ENCODE measurements around the gene C3orf70.

Gene C3orf70

GRCh38 chr3:185065059-185065458, 87.8 kb downstream of the C3orf70 start:
- Histone ChIP-seq H3K4me3 (replicated peaks; ENCODE audit: low read depth, low read length) (no peak overlapping the region), H3K36me3 (ENCODE audit: control insufficient read depth, insufficient read depth, low read length) (no peaks in the 10 kb centered on the region), H3K27me3 (replicated peaks; ENCODE audit: control insufficient read depth, insufficient read depth, low read length) (no peaks in the 10 kb centered on the region; the same call in 1 of the 2 replicates)
- TF ChIP-seq, protein P1, sequence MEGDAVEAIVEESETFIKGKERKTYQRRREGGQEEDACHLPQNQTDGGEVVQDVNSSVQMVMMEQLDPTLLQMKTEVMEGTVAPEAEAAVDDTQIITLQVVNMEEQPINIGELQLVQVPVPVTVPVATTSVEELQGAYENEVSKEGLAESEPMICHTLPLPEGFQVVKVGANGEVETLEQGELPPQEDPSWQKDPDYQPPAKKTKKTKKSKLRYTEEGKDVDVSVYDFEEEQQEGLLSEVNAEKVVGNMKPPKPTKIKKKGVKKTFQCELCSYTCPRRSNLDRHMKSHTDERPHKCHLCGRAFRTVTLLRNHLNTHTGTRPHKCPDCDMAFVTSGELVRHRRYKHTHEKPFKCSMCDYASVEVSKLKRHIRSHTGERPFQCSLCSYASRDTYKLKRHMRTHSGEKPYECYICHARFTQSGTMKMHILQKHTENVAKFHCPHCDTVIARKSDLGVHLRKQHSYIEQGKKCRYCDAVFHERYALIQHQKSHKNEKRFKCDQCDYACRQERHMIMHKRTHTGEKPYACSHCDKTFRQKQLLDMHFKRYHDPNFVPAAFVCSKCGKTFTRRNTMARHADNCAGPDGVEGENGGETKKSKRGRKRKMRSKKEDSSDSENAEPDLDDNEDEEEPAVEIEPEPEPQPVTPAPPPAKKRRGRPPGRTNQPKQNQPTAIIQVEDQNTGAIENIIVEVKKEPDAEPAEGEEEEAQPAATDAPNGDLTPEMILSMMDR (IDR thresholded peaks at IDR 0.05; ENCODE audit: insufficient read depth, low read length, poor library complexity, severe bottlenecking), result peak; percentile 18
- no peak for DNase-seq (ENCODE audit: extremely low read depth, insufficient read length)

DNA sequence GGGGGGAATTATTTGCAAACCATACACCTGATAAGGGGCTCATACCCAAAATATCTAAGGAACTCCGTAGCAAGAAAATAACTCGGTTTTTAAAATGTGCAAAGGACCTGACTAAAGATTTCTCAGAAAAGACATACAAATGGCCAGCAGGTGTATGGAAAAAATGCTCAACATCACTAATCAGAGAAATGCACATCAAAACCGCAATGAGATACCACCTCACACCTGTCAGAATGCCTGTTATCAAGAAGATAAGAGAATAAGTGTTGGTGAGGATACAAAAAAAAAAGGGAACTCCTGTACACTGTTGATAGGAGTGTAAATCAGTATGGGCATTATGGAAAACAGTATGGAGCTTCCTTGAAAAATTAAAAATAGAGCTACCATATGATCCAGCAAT, 89.4 kb downstream of the C3orf70 start:
- Histone ChIP-seq H3K27me3 (replicated peaks; ENCODE audit: control insufficient read depth, insufficient read depth, low read length) (no peaks in the 10 kb centered on the region), H3K4me3 (replicated peaks; ENCODE audit: low read depth, low read length) (no peak overlapping the region), H3K36me3 (ENCODE audit: control insufficient read depth, insufficient read depth, low read length) (no peaks in the 10 kb centered on the region)
- DNase-seq (ENCODE audit: extremely low read depth, insufficient read length), result no peak
- TF ChIP-seq, protein P1 (IDR thresholded peaks at IDR 0.05; ENCODE audit: insufficient read depth, low read length, poor library complexity, severe bottlenecking), result no peak

- Histone ChIP-seq H3K4me3 (replicated peaks; ENCODE audit: low read depth, low read length) (no peak overlapping the region), H3K36me3 (ENCODE audit: control insufficient read depth, insufficient read depth, low read length) (no peaks in the 10 kb centered on the region), H3K27me3 (replicated peaks; ENCODE audit: control insufficient read depth, insufficient read depth, low read length) (no peaks in the 10 kb centered on the region)
- TF ChIP-seq, protein P1 (IDR thresholded peaks at IDR 0.05; ENCODE audit: insufficient read depth, low read length, poor library complexity, severe bottlenecking), result no peak
- DNase-seq (ENCODE audit: extremely low read depth, insufficient read length), result no peak
Measured at GRCh38 chr3:185062191-185062590, 90.7 kb downstream of the C3orf70 start.

DNA sequence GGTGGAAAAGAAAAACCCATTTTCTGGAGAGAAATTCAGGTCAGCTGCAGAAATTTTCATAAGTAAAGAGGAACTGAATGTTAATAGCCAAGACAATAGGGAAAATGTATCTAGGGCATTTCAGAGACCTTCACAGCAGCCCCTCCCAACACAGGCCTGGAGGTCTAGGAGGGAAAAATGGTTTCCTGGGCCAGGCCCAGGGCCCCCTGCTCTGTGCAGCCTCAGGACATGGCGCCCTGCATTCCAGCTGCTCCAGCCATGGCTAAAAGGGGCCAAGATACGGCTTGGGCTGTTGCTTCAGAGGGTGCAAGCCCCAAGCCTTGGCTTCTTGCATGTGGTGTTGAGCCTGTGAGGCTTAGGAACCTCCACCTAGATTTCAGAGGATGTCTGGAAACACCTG, 92.2 kb downstream of the C3orf70 start:
- Histone ChIP-seq H3K27me3 (replicated peaks; ENCODE audit: control insufficient read depth, insufficient read depth, low read length) (no peaks in the 10 kb centered on the region), H3K36me3 (ENCODE audit: control insufficient read depth, insufficient read depth, low read length) (no peaks in the 10 kb centered on the region), H3K4me3 (replicated peaks; ENCODE audit: low read depth, low read length) (no peak overlapping the region)
- TF ChIP-seq, protein P1 (IDR thresholded peaks at IDR 0.05; ENCODE audit: insufficient read depth, low read length, poor library complexity, severe bottlenecking), result no peak
- DNase-seq (ENCODE audit: extremely low read depth, insufficient read length), result no peak

DNA sequence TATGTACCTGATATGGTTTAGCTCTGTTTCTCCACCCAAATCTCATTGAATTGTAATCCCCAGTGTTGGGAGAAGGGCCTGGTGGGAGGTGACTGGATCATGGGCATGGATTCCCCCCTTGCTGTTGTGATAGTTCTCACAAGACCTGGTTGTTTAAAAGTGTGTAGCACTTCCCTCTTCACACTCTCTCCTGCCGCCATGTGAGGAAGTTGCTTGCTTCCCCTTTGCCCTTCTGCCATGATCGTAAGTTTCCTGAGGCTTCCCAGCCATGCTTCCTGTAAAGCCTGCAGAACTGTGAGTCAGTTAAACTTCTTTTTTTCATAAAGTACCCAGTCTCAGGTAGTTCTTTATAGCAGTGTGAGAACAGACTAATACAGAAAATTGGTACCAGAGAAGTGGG, 93.1 kb downstream of the C3orf70 start:
- H3K36me3 ChIP-seq (ENCODE audit: control insufficient read depth, insufficient read depth, low read length), result no peaks in the 10 kb centered on the region
- H3K27me3 ChIP-seq (replicated peaks; ENCODE audit: control insufficient read depth, insufficient read depth, low read length), result no peaks in the 10 kb centered on the region
- no peak overlapping the region for H3K4me3 ChIP-seq (replicated peaks; ENCODE audit: low read depth, low read length)
- TF ChIP-seq, protein P1 (IDR thresholded peaks at IDR 0.05; ENCODE audit: insufficient read depth, low read length, poor library complexity, severe bottlenecking), result no peak
- no peak for DNase-seq (ENCODE audit: extremely low read depth, insufficient read length)

GRCh38 chr3:185058796-185059195, 94.1 kb downstream of the C3orf70 start:
- Histone ChIP-seq H3K27me3 (replicated peaks; ENCODE audit: control insufficient read depth, insufficient read depth, low read length) (no peaks in the 10 kb centered on the region), H3K36me3 (ENCODE audit: control insufficient read depth, insufficient read depth, low read length) (no peaks in the 10 kb centered on the region), H3K4me3 (replicated peaks; ENCODE audit: low read depth, low read length) (no peak overlapping the region)
- TF ChIP-seq, protein P1 (IDR thresholded peaks at IDR 0.05; ENCODE audit: insufficient read depth, low read length, poor library complexity, severe bottlenecking), result no peak
- DNase-seq (ENCODE audit: extremely low read depth, insufficient read length), result no peak
